ENCODE measurements around the gene MRPL39.

Gene MRPL39

DNA sequence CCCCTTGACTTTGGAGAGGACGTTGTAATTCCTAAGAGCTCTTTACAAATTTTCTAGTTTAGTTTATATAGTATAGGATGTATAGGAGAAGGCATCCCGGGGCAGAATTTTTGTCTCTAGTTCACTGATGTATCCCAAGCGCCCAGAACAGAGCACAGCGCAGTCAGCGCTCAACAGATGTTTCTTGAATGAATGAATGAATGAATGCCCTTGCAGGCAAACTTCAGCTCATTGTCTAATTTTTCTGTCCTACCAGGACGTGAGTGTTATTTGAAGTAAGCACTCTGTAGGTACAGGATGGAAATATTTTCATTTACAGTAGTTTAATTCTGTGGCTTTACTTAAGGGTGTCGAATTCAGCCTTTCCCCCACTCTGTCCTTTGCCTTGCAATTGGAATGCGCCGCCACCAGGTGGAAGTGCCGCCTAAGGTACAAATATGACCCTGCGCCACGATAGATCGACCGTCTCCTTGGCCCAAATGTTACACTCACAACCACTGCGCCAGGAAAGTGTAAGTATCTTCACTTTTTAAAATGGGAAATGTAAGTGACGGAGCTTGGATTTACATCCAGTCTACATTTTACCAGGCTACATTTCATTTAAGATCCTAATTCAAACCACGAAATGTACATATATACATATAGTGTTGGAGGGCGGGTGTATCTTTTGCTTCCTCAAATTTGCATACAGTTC lies 910 bp upstream of the MRPL39 start:
- DNase-seq: peak; percentile 68

- DNase-seq: no peak
Measured at GRCh38 chr21:25589887-25590286, 17.4 kb downstream of the MRPL39 start.

GRCh38 chr21:25586791-25587190 lies 20.5 kb downstream of the MRPL39 start:
- DNase-seq: no peak

- DNase-seq: no peak
Measured at GRCh38 chr21:25586326-25586725, 21.0 kb downstream of the MRPL39 start.

DNA sequence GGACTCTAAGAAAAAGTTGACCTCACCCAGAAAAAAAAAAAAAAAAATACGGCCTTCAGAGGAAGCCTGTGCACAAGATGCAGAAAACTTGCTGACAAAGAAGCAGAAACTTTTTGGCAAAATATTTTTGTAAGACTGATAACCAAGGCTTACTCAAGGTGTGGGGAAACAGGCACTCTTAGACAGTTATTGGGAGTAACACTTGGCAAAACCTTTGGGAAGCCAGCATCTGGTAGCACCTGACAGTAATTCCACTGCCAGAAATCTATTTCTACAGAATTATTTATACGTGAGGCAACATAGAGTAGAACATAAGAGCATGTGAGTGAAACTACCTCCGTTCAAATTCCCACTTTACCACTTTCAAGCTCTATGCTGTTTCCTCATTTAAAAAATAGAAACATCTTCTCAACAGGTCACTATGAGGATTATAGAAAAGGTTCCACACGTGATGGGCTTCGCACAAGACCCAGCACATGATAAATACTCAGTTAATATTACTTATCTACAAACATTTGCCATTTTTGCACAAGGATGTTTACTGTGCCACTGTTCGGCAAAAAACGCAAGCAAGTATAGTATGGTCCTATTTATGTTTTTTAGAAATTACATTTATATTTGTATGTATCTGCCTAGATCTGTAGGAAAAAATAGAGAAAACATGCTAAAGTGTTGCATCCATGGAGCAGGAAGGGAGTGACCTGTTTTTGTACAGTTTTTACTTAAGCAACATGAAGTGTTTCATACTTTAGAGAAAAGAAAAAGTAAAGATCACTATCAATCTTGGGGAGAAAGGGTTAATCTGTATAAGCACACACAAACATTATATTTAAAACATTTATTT lies 22.2 kb downstream of the MRPL39 start:
- DNase-seq: no peak

DNA sequence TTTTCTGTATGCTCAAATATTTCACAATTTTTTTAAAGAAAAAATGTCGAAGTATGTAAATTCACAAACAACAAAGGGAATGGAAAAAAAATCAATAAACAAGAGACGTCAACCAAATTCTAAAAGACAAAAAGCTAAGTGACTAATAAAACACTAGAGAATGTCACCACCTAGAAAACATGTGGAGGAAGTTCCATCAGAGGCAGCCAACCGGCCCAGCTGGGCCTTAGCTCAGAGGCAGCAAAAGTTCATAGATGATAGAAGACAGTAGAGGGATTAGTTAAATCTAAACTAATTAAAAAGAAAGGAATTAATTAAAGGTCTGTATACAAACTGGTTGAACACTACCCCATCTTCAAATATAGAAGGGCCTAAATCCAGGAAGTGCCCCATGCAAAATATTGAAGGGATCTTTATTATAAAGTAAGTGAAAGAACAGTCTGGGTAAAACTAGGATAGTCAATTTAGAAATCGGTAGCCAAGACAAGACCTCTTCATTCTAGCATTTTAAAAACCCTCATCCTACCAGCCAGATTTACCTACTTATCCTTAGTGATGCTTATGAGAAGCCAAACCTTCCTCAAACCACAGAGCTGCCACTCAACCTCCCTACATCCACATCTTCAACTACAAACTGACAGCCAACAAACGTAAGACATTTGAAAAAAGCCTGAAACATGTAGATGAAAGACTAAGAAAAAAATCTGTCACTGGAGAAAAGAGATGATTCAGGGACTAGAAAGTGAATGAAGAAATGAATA lies 23.7 kb downstream of the MRPL39 start:
- DNase-seq: no peak

DNA sequence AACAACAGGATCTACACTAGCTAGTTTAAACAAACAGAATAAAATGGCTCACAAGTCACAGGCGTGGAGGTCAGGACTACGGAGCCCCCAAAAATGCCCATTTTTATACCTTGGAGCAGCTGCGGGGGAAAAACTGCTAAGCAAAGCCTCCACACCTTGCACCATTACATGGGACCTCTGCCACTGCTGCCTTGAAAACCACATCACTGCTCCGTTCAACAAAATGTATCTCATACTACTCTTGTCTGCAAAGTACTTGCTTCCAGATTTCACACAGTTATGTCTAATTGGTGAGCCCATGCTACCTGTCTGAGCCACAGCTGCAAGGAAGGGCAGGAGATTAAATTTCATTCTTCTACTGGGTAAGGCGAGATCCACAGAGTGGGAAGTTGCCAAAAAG lies 24.4 kb downstream of the MRPL39 start:
- no peak for DNase-seq

- no peak for DNase-seq
Measured at GRCh38 chr21:25582164-25582790, 25.0 kb downstream of the MRPL39 start.

DNA sequence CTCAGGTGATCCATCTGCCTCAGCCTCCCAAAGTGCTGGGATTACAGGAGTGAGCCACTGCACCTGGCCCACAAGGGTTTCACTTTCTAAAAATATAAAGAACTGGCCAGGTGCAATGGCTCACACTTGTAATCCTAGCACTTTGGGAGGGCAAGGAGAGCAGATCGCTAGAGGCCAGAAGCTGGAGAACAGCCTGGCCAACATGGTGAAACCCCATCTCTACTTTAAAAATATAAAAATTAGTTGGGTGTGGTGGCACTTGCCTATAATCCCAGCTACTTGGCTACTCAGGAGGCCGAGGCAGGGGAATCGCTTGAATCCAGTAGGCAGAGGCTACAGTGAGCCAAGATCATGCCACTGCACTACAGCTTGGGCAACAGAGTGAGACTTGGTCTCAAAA lies 25.7 kb downstream of the MRPL39 start:
- DNase-seq: no peak

- DNase-seq: no peak
Measured at GRCh38 chr21:25580912-25581260, 26.4 kb downstream of the MRPL39 start.

GRCh38 chr21:25579226-25580013 lies 27.9 kb downstream of the MRPL39 start:
- DNase-seq: no peak

GRCh38 chr21:25578056-25578961 lies 29.0 kb downstream of the MRPL39 start:
- no peak for DNase-seq

DNA sequence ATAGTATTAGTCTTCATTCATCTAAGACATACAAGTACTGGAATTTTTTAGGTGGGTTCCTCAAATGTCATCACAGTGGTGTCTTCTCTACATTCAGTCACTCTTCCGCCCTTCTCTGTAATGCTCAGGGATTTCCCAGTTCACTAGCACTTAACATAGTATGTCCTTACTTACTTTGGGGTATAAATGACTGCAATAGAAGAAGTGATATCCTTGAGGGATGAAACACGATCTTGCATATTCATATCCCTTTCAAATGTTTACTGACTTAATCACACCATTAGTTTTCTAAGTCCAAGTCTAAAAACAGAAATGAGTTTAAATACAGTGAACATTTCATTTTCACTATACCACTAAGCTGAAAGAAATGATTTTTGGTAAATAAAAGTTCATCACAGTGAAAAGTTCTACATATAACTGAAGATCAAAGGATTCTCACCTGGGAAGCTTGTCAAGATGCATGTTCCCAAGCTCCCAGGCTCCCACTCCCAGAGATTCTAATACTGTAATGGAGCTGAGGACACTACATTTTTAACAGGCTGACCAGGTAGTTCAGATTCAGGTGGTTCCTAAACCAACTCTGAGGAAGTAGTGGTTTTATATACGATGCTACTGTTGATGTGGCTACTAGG lies 29.7 kb downstream of the MRPL39 start:
- no peak for DNase-seq

GRCh38 chr21:25573409-25574206 lies 33.7 kb downstream of the MRPL39 start:
- peak; percentile 10 for DNase-seq

DNA sequence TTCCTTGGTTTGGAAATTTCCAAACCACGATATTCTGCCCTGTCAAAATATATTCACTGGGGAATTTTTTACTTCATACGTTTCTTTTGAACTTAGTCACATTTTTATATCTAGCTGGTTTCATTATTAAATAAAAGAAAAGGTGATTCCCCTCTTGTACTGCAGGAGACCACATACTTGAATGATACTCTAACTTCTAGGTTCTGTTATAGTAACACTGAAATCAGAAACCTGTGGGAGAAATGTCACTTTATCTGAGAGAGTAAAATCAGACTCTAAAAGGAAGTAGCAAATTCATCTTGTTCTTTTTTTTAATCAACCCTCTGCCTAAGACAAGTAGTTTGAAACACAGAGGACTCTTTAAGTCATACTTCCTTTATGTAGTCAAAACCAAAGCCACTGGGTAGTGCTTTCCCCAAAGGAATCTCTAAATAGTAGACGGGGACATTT lies 34.4 kb downstream of the MRPL39 start:
- DNase-seq: no peak

DNA sequence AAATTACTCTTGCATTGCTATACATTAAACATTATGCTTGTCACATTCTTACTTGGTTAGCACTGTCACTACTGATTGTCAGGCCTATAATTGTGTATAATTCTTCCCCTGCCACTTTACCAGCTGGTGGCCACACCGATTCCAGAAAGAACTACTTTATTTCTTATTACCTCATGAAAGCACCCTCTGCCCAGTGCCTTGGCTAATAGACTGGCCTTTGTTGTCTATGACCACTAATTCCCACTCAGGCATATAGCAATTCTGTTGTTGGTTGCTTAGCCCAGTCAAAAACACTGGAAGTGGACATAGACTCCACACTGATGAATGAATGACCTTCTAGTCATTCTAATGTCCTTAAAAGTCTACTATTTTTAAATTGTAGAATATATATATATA lies 35.6 kb downstream of the MRPL39 start:
- DNase-seq: no peak

- DNase-seq: no peak
Measured at GRCh38 chr21:25569711-25570110, 37.6 kb downstream of the MRPL39 start.

- no peak for DNase-seq
Measured at GRCh38 chr21:25569084-25569483, 38.2 kb downstream of the MRPL39 start.

- no peak for DNase-seq
Measured at GRCh38 chr21:25568246-25568645, 39.0 kb downstream of the MRPL39 start.

DNA sequence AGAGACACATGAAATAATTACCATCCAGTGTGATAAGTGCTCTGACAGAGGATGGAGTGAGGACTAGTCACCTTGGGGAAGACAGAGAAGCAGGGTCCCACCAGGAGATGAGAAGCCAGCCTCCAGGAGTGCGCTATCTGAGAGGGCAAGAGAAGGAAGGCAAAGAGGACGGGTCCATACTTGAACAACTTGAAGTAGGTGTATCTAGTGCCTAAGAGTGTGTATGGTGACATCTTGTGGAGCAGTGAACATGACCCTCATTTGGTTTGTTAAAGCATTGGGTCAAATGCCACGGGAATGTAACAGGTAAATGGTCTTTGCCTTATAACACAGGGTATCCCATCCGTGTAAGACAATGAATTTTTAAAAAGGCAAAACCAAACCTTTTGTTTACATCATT lies 39.8 kb downstream of the MRPL39 start:
- no peak for DNase-seq
